HepG2 (cell line): ENCODE measurements around the gene NSFL1C. TPM values are rescaled to one million over a fixed set of nuclear protein-coding genes. Genes with fewer than 3 reads are reported as not detected.

Experiments
- ATAC-seq: fragments of 200-7000 bp; cut with Tn5 transposase; 3 replicates; pipeline ENCODE4 v1.9.1; 2020; ENCODE audit warnings: mild to moderate bottlenecking, moderate library complexity
- Bru-seq: library from RNA; stranded (reverse); fragments of 400-500 nt; gene quantifications from one replicate; lab custom pipeline; 2021; lab: Mats Ljungman, UMichigan
- BruChase-seq, 2 experiments: library from RNA; stranded (reverse); fragments of 400-500 nt; gene quantifications; one replicate each; lab custom pipeline; 2021; lab: Mats Ljungman, UMichigan
- BruUV-seq: library from RNA; stranded (reverse); fragments of 400-500 nt; replicated peaks from 2 replicates; lab custom pipeline; 2021; lab: Mats Ljungman, UMichigan
- CTCF ChIA-PET: fragments of 300-600 bp; formaldehyde crosslinking; extraction: SDS; loops from one replicate; lab custom pipeline; 2021; ENCODE audit warnings: low total read pairs, inconsistent platforms, low intra/inter-chr PET ratio; lab: Yijun Ruan, JAX
- POLR2A ChIA-PET: fragments of 350-600 bp; sonication (Branson Sonifier 250); formaldehyde crosslinking; loops from one replicate; lab custom pipeline; 2020; ENCODE audit warnings: antibody characterized with exemption, inconsistent platforms; lab: Yijun Ruan, JAX
- DNase-seq: peaks from one replicate; pipeline ENCODE4 v3.0.0-alpha.2; 2015; ENCODE audit warnings: low spot score
- FAIRE-seq: peaks from 3 replicates; lab custom pipeline; 2011; peaks lifted over from hg19 to GRCh38; lab: Jason Lieb, UNC
- H2AFZ ChIP-seq: one replicate; pipeline ENCODE4 v1.6.1; 2011; ENCODE audit warnings: low read length, inconsistent platforms
- H3K27ac ChIP-seq: fragments of 300-600 bp; 3 replicates; pipeline ENCODE4 v1.8.0; 2011; ENCODE audit warnings: mixed run types, mild to moderate bottlenecking, mixed read lengths, low read length, inconsistent platforms; ENCODE audit not compliant: insufficient read depth; ENCODE audit errors: extremely low read length
- H3K27me3 ChIP-seq, 2 experiments: fragments of 200-600 bp in 1 of 2; 2 replicates in 1 of 2; 3 replicates in 1 of 2; pipeline versions ENCODE4 v1.6.0 to v1.8.0; 2011; ENCODE audit warnings: low read length in 2 of 2, mild to moderate bottlenecking in 2 of 2, moderate library complexity in 2 of 2, inconsistent platforms in 1 of 2; ENCODE audit not compliant: insufficient read depth in 2 of 2, control insufficient read depth in 1 of 2
- H3K36me3 ChIP-seq, 2 experiments: fragments of 200-600 bp in 1 of 2; replicated peaks in 1 of 2; 2 replicates in 1 of 2; 3 replicates in 1 of 2; pipeline versions ENCODE4 v1.5.1 to v1.8.0; 2011; ENCODE audit warnings: low read length in 2 of 2, inconsistent platforms in 1 of 2; ENCODE audit not compliant: insufficient read depth in 2 of 2, control insufficient read depth in 1 of 2
- H3K4me1 ChIP-seq: 2 replicates; pipeline ENCODE4 v1.5.1; 2012; ENCODE audit warnings: low read length, inconsistent platforms; ENCODE audit not compliant: insufficient read depth
- H3K4me2 ChIP-seq: 2 replicates; pipeline ENCODE4 v1.6.0; 2011; ENCODE audit warnings: low read depth, low read length, inconsistent platforms
- H3K4me3 ChIP-seq, 3 experiments: fragments of 200-600 bp in 1 of 3; sonication (generic), shearing (Covaris generic) in 1 of 3; replicated peaks in 1 of 3; 2 replicates each; pipeline ENCODE4 v1.5.1; 2011 to 2016; ENCODE audit warnings: low read length in 3 of 3, inconsistent platforms in 2 of 3, low read depth in 2 of 3, mild to moderate bottlenecking in 2 of 3, control low read depth in 1 of 3, mixed read lengths in 1 of 3; ENCODE audit not compliant: insufficient read depth in 1 of 3
- H3K79me2 ChIP-seq: one replicate; pipeline ENCODE4 v1.6.1; 2011; ENCODE audit warnings: low read length, inconsistent platforms; ENCODE audit not compliant: insufficient read depth
- H3K9ac ChIP-seq: 2 replicates; pipeline ENCODE4 v1.6.0; 2011; ENCODE audit warnings: mild to moderate bottlenecking, low read depth, low read length, inconsistent platforms; ENCODE audit not compliant: insufficient read depth
- H3K9me3 ChIP-seq: 2 replicates; pipeline ENCODE4 v1.5.1; 2012; ENCODE audit warnings: mild to moderate bottlenecking, low read length
- H4K20me1 ChIP-seq: 2 replicates; pipeline ENCODE4 v1.6.0; 2011; ENCODE audit warnings: inconsistent platforms, mild to moderate bottlenecking, low read length, moderate library complexity; ENCODE audit not compliant: insufficient read depth
- CBX1 ChIP-seq: IDR thresholded peaks from one replicate; pipeline ENCODE4 v1.6.1; 2016; ENCODE audit warnings: antibody characterized with exemption, low read depth
- MZF1 ChIP-seq: sonication (generic); formaldehyde crosslinking; IDR thresholded peaks from 2 replicates; pipeline ENCODE4 v1.8.1; 2023; ENCODE audit warnings: mild to moderate bottlenecking, missing genetic modification reagents, borderline replicate concordance
- PITX1 ChIP-seq: sonication (generic); formaldehyde crosslinking; IDR thresholded peaks from 2 replicates; pipeline ENCODE4 v1.5.1; 2020; ENCODE audit warnings: mild to moderate bottlenecking, missing genetic modification reagents
- SRY ChIP-seq: sonication (generic); formaldehyde crosslinking; IDR thresholded peaks from 2 replicates; pipeline ENCODE4 v1.8.0; 2022; ENCODE audit warnings: mild to moderate bottlenecking, missing genetic modification reagents
- ZKSCAN8 ChIP-seq: IDR thresholded peaks from 2 replicates; pipeline ENCODE4 v1.6.1; 2016; ENCODE audit warnings: borderline replicate concordance, missing genetic modification reagents, missing compliant biosample characterization
- ZNF530 ChIP-seq: sonication (generic); formaldehyde crosslinking; IDR thresholded peaks from 2 replicates; pipeline ENCODE4 v1.5.0; 2020; ENCODE audit warnings: low read depth, mild to moderate bottlenecking, missing genetic modification reagents
- WGBS: methylation state at CpG from one replicate; pipeline ENCODE4 v1.1.6; 2017; ENCODE audit warnings: low lambda C conversion rate; 5-methylcytosine and 5-hydroxymethylcytosine counted together
- in situ Hi-C: cut with HindIII; loops from 2 replicates; pipeline ENCODE4 v1.10.0; 2017; ENCODE audit warnings: low pct_unique_long_range_greater_than_20kb; ENCODE audit not compliant: extremely low pct_ligation_motif_present
- intact Hi-C: fragments of 100-400 bp; cut with micrococcal nuclease; formaldehyde crosslinking; loops from one replicate; pipeline ENCODE4 v1.10.0; 2022; ENCODE audit not compliant: unreplicated experiment
- long read RNA-seq, 2 experiments: library from RNA in 1 of 2; library from polyadenylated mRNA in 1 of 2; stranded (forward) in 1 of 2; unstranded in 1 of 2; transcript quantifications; one replicate each; pipeline ENCODE4 v2.0.0, GENCODE V29; 2019 to 2022
- polyA minus RNA-seq, 3 experiments: library from RNA; depleted of rRNA, polyadenylated mRNA; stranded (reverse); fragments of >200 nt; gene quantifications; 2 replicates each; pipeline ENCODE4 v1.2.3, GENCODE V29; 2011; ENCODE audit warnings: low replicate concordance in 1 of 3
- polyA plus RNA-seq, 8 experiments: library from polyadenylated mRNA; depleted of rRNA in 3 of 8; stranded (reverse) in 7 of 8; unstranded in 1 of 8; fragments of >200 nt; fragmentation: Illumina TruSeq in 4 of 8; extraction: Trizol in 4 of 8; gene quantifications; 2 replicates each; pipeline versions ENCODE4 v1.2.1 to v1.2.3, GENCODE V29; 2011 to 2016; ENCODE audit warnings: low read depth in 4 of 8, missing spikeins in 1 of 8, mixed read lengths in 1 of 8; ENCODE audit not compliant: insufficient read depth in 1 of 8
- total RNA-seq, 5 experiments: library from RNA; depleted of rRNA; stranded (reverse); fragments of >200 nt; fragmentation: Illumina TruSeq; extraction: Trizol; gene quantifications; 2 replicates each; pipeline ENCODE4 v1.2.3, GENCODE V29; 2016; ENCODE audit warnings: low read depth in 1 of 5
- TF ChIP-seq, protein P1 (sequence below): sonication (generic); formaldehyde crosslinking; IDR thresholded peaks from 2 replicates; pipeline ENCODE4 v1.5.0; 2020; ENCODE audit warnings: missing genetic modification reagents, mild to moderate bottlenecking, borderline replicate concordance
- TF ChIP-seq, protein P2 (sequence below): sonication (generic); formaldehyde crosslinking; IDR thresholded peaks from 2 replicates; pipeline ENCODE4 v1.4.0; 2020; ENCODE audit warnings: mild to moderate bottlenecking, missing genetic modification reagents

The NSFL1C gene
- total RNA-seq (2016; rRNA removed; fragmentation: Illumina TruSeq; extraction: Trizol) (62.7 and 74.0 TPM in 2 replicates), polyA plus RNA-seq (2011; rRNA removed) (22.9 and 31.9 TPM in 2 replicates), polyA minus RNA-seq (2011; rRNA and poly(A)+ RNA removed; ENCODE audit: low replicate concordance) (23.6 and 36.6 TPM in 2 replicates), Bru-seq, nascent RNA (percentile 95 among the genes with signal in this experiment), BruChase-seq, experiment 1, labeled RNA remaining after a 6-hour chase (percentile 90 among the genes with signal in this experiment), BruChase-seq, experiment 2, labeled RNA remaining after a 2-hour chase (percentile 91 among the genes with signal in this experiment)
- total RNA-seq (2016; cell fraction: cytosol; rRNA removed; fragmentation: Illumina TruSeq; extraction: Trizol; ENCODE audit: low read depth) = 27.0 and 31.9 TPM in 2 replicates
- 67.3 and 70.8 TPM in 2 replicates for total RNA-seq (2016; cell fraction: insoluble cytoplasmic fraction; rRNA removed; fragmentation: Illumina TruSeq; extraction: Trizol)
- total RNA-seq (2016; cell fraction: membrane; rRNA removed; fragmentation: Illumina TruSeq; extraction: Trizol) = 34.0 and 35.0 TPM in 2 replicates
- 57.9 and 59.7 TPM in 2 replicates for total RNA-seq (2016; cell fraction: nucleus; rRNA removed; fragmentation: Illumina TruSeq; extraction: Trizol)
- 24.0 and 30.9 TPM in 2 replicates for polyA plus RNA-seq (2011; cell fraction: cytosol; rRNA removed)
- 94.8 and 100 TPM in 2 replicates for polyA plus RNA-seq (2011; cell fraction: nucleus; rRNA removed)
- 82.3 and 83.4 TPM in 2 replicates for polyA plus RNA-seq (2012)
- polyA plus RNA-seq (2016; cell fraction: cytosol; fragmentation: Illumina TruSeq; extraction: Trizol; ENCODE audit: low read depth) = 54.9 and 58.8 TPM in 2 replicates
- 139 and 153 TPM in 2 replicates for polyA plus RNA-seq (2016; cell fraction: insoluble cytoplasmic fraction; fragmentation: Illumina TruSeq; extraction: Trizol; ENCODE audit: low read depth)
- 55.7 and 56.7 TPM in 2 replicates for polyA plus RNA-seq (2016; cell fraction: membrane; fragmentation: Illumina TruSeq; extraction: Trizol; ENCODE audit: low read depth)
- 105 and 116 TPM in 2 replicates for polyA plus RNA-seq (2016; cell fraction: nucleus; fragmentation: Illumina TruSeq; extraction: Trizol; ENCODE audit: insufficient read depth, low read depth)
- polyA minus RNA-seq (2011; cell fraction: cytosol; rRNA and poly(A)+ RNA removed) = 11.3 and 16.5 TPM in 2 replicates
- polyA minus RNA-seq (2011; cell fraction: nucleus; rRNA and poly(A)+ RNA removed) = 149 and 165 TPM in 2 replicates
- long read RNA-seq, experiment 1, transcript NSFL1C-201 (9 exons, 3,568 nt) = major isoform, 118 of 146 reads
- long read RNA-seq, experiment 1, partial matches to known transcripts = 12 of 146 reads
- long read RNA-seq, experiment 1, other reads (novel, unspliced or antisense) = 15 of 146 reads
- long read RNA-seq, experiment 2, transcript NSFL1C-213 (8 exons, 2,588 nt) = minor isoform, 5 of 165 reads
- long read RNA-seq, experiment 2, transcript NSFL1C-201 (9 exons, 3,568 nt) = major isoform, 86 of 165 reads
- long read RNA-seq, experiment 2, partial matches to known transcripts = 42 of 165 reads
- long read RNA-seq, experiment 2, other reads (novel, unspliced or antisense) = 31 of 165 reads

GRCh38 chr20:1466211-1467081, at the start of gene NSFL1C:
Gene NSFL1C (minus strand): TSS chr20:1466849. CDS start chr20:1466824, 25 bp downstream.
- peak; percentile 87 for ATAC-seq
- in situ Hi-C loops = no loop called here
- WGBS = 3% methylated on average over 34 of the region's 104 CpGs
- Histone ChIP-seq H3K4me3 (peak within 1 kb of the TSS; percentile 85 to 99 (median 98)), H3K36me3 (peaks cover 15 to 26% of the 10 kb centered on the region in 2 experiments; a peak in 4 of 5 replicates), H4K20me1 (peaks cover 16% of the 10 kb centered on the region), H3K79me2 (peaks cover 45% of the 10 kb centered on the region), H3K9me3 (no peaks in the 10 kb centered on the region), H3K9ac (peak within 1 kb of the TSS; percentile 96), H3K4me1 (peaks cover 69% of the 10 kb centered on the region), H3K27me3 (no peaks in the 10 kb centered on the region; a peak in 2 of 5 replicates), H2AFZ (peak within 1 kb of the TSS; percentile 47), H3K27ac (peak within 1 kb of the TSS; percentile 80), H3K4me2 (peak within 1 kb of the TSS; percentile 97)
- DNase-seq = peak; percentile 92
- no peak for FAIRE-seq
- BruUV-seq = no TSS peak
- ChIA-PET POLR2A (interaction anchor here (0.9 to 3.3 kb wide), 4 partner anchors 73 to 145 kb away, joined by 3 to 32 read pairs (median 6); partner anchors contain the start of gene FKBP1A), CTCF (interaction anchor here (0.8 to 2.5 kb wide), 4 partner anchors 37 to 311 kb away, joined by 3 to 9 read pairs (median 3); no protein-coding TSS in a partner anchor)
- intact Hi-C loops = loop anchor here (1.0 to 2.0 kb wide), 3 partner anchors 37 to 348 kb away; partner anchors contain the start of genes FKBP1A and PSMF1
- peak; percentile 99 for TF ChIP-seq CBX1
- TF ChIP-seq ZNF530 (CRISPR knock-in tag) = peak; percentile 95
- peak; percentile 93 for TF ChIP-seq MZF1 (CRISPR knock-in tag)
- TF ChIP-seq PITX1 (CRISPR knock-in tag) = peak; percentile 49
- TF ChIP-seq, protein P1, sequence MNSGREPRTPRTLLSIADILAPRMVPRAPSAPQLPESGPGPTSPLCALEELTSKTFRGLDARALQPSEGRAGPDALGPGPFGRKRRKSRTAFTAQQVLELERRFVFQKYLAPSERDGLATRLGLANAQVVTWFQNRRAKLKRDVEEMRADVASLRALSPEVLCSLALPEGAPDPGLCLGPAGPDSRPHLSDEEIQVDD (CRISPR knock-in tag) = peak; percentile 96; the same call in 1 of the 2 replicates
- TF ChIP-seq, protein P2, sequence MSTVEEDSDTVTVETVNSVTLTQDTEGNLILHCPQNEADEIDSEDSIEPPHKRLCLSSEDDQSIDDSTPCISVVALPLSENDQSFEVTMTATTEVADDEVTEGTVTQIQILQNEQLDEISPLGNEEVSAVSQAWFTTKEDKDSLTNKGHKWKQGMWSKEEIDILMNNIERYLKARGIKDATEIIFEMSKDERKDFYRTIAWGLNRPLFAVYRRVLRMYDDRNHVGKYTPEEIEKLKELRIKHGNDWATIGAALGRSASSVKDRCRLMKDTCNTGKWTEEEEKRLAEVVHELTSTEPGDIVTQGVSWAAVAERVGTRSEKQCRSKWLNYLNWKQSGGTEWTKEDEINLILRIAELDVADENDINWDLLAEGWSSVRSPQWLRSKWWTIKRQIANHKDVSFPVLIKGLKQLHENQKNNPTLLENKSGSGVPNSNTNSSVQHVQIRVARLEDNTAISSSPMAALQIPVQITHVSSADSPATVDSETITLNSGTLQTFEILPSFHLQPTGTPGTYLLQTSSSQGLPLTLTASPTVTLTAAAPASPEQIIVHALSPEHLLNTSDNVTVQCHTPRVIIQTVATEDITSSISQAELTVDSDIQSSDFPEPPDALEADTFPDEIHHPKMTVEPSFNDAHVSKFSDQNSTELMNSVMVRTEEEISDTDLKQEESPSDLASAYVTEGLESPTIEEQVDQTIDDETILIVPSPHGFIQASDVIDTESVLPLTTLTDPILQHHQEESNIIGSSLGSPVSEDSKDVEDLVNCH (CRISPR knock-in tag) = peak; percentile 44; the same call in 1 of the 2 replicates
- TF ChIP-seq ZKSCAN8 (CRISPR knock-in tag) = peak; percentile 78
- TF ChIP-seq SRY (CRISPR knock-in tag) = peak; percentile 99
